LNCaP clone FGC (cell line): ENCODE measurements around the gene AFM.

Source experiments
- DNase-seq: peaks from one replicate; pipeline ENCODE4 v3.0.0-alpha.2; 2011; ENCODE audit warnings: low read depth
- H3K4me3 ChIP-seq: 2 replicates; pipeline ENCODE4 v1.5.1; 2011; ENCODE audit warnings: mild to moderate bottlenecking, low read depth, low read length, control low read depth
- CTCF ChIP-seq: IDR thresholded peaks from 2 replicates; pipeline ENCODE4 v1.5.1; 2012; ENCODE audit warnings: mild to moderate bottlenecking; ENCODE audit not compliant: control insufficient read depth, insufficient read depth; ENCODE audit errors: extremely low read depth

The AFM gene

DNA sequence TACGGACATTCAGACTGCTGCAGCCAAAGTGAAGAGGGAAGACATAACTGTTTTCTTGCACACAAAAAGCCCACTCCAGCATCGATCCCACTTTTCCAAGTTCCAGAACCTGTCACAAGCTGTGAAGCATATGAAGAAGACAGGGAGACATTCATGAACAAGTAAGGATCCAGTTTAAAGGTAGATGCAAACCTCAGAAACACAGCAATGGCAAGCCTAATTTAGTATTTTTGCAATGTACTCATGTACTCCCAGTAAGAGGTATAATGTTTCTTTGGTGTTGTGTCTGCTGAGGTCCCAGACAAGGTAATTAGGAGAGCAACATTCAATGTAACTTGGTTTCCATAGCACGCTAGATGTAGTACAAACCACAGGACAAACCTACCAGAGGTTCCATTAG, 40.9 kb upstream of the AFM start:
- TF ChIP-seq CTCF = no peak
- H3K4me3 ChIP-seq = no peak overlapping the region
- no peak for DNase-seq

DNA sequence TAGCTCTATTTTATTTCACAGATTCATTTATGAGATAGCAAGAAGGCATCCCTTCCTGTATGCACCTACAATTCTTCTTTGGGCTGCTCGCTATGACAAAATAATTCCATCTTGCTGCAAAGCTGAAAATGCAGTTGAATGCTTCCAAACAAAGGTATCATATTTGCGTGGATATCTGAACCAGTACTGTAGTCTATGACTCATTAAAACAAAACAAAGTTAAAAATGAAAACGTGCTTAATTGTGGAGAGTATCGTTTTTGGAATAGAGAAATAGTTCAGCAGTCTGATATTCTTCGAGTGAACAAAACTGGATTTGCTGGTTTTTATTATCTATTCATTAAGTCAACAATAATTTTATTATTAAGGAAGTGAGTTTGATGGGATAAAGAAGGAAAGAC, 39.3 kb upstream of the AFM start:
- no peak for TF ChIP-seq CTCF
- DNase-seq = no peak
- H3K4me3 ChIP-seq = peak overlapping the region; percentile 12; the same call in 1 of the 2 replicates

GRCh38 chr4:73443224-73443623, 38.3 kb upstream of the AFM start:
- TF ChIP-seq CTCF = no peak
- no peak for DNase-seq
- H3K4me3 ChIP-seq = no peak overlapping the region

- no peak for DNase-seq
- H3K4me3 ChIP-seq = no peak overlapping the region
- TF ChIP-seq CTCF = no peak
Measured at GRCh38 chr4:73445383-73446335, 35.9 kb upstream of the AFM start.

DNA sequence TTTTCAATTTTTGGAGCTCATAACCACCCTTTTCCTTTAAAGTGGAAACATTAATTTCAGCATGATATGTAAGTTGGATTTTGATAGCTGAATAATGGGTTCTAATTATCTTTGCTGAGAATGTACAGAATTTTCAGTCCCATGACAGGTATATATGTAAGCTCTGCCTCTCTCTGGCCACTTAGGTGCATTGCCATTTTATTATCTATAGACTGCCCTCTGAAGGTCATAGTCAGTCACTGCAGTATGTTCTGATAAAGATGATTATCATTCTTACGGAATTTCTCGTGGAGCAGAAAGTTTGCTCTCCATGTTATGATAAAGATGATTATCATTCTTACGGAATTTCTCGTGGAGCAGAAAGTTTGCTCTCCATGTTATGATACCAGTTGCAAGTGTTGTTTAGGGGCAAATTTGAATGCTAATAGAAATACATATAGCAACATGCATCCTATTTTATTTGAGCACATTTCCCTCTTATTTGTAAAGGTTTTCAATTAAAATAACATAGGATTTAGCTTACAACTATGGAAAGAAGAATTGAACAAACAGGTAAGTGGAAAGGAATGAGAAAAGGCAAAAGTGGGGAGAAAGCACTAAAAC, 35.1 kb upstream of the AFM start:
- peak; percentile 97 for TF ChIP-seq CTCF
- DNase-seq = no peak

DNA sequence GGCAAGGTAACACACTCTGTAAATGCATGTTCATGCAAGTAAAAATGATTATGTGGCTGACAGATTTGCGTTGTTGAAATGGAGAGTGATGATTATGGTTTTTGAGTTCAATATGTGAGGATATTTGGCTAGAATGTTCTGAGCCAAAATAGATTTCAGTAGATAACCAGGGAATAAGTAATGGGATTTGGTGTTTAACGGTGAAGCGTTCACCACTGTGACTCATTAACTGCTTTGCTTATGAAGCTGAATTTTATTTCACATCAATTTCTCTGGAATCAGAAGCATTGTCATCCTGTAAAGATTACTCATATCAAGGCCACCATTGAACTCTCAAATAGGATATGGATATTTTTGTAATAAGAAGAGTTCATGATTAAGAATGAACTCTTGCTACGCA, 33.9 kb upstream of the AFM start:
- no peak overlapping the region for H3K4me3 ChIP-seq
- no peak for DNase-seq
- TF ChIP-seq CTCF = no peak

More for the DNA sequence above, 35.1 kb upstream of the AFM start:
- H3K4me3 ChIP-seq = no peak overlapping the region
